H7 (cell line): Measurements from ENCODE around the gene PPP1R1B. TPM values are rescaled to one million over a fixed set of nuclear protein-coding genes. Genes with fewer than 3 reads are reported as not detected.
"Not testable (repeated sequence)": the region's sequence is repeated elsewhere in the genome, so short reads cannot be mapped to it uniquely, and the experiment has no call there.

Source experiments
- DNase-seq: peaks from one replicate; pipeline ENCODE4 v3.0.0; 2012
- H3K27me3 ChIP-seq: 2 replicates; pipeline ENCODE4 v1.6.0; 2011; ENCODE audit warnings: mild to moderate bottlenecking, low read length; ENCODE audit not compliant: control insufficient read depth, insufficient read depth
- H3K36me3 ChIP-seq: replicated peaks from 2 replicates; pipeline ENCODE4 v1.5.1; 2011; ENCODE audit warnings: low read length; ENCODE audit not compliant: control insufficient read depth, insufficient read depth
- H3K4me3 ChIP-seq: 2 replicates; pipeline ENCODE4 v1.5.1; 2011; ENCODE audit warnings: low read depth, mild to moderate bottlenecking, control low read depth, low read length, moderate library complexity; ENCODE audit not compliant: insufficient read depth
- total RNA-seq: library from RNA; depleted of rRNA; stranded (reverse); fragments of >200 nt; shearing (Covaris generic); gene quantifications from 2 replicates; pipeline ENCODE4 v1.2.3, GENCODE V29; 2014; rRNA removed

The PPP1R1B gene
- total RNA-seq: 8.3 and 11.8 TPM in 2 replicates

DNA sequence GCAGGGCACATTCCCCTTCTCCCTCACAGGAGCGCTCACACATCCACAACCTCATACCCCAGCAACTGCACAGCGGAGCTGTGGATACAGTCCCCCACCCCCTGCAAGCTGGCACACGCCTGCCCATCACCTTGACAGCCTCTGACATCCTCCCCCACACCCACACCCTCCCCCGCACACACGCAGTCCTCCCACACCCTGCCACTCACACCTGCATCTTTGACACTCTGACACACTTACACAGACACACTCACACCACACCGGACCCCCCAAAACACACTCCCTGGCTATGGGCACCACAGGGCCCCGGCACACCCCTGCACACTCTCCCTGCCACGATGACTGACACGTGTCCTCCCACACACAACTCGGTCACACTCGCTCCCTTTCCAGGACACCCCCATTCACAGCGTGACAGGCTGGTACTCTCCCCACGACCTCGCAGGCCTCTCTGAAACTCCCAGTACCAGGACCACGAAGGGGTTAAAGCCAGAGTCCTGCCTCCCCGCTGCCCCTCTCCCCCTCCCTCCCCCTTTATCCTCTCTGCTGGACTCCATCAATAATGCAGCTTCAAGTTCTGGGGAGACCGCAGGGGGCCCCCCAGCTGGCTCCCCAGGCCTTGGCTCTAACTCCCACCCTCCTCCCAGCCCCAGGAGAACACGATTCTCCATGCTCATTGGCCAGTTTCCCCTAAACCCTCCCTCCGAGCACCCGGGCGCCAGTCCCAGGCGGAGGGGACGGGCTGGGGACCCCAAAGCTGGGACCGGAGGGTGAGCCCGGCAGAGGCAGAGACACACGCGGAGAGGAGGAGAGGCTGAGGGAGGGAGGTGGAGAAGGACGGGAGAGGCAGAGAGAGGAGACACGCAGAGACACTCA, at the start of gene PPP1R1B:
Gene PPP1R1B, plus strand, starts transcription at position 782 of the 876 bp plus-strand sequence. CDS start 441 bp downstream, outside the sequence.
- H3K4me3 ChIP-seq: peak within 1 kb of the TSS; percentile 69
- DNase-seq: peak; percentile 89

GRCh38 chr17:39578272-39578671, 48.5 kb upstream of the PPP1R1B start:
- H3K27me3 ChIP-seq: peaks cover 4% of the 10 kb centered on the region
- H3K36me3 ChIP-seq: no peaks in the 10 kb centered on the region
- no peak overlapping the region for H3K4me3 ChIP-seq
- no peak for DNase-seq

More for the DNA sequence above, at the start of gene PPP1R1B:
- no peaks in the 10 kb centered on the region for H3K36me3 ChIP-seq
- peaks cover 52% of the 10 kb centered on the region for H3K27me3 ChIP-seq

GRCh38 chr17:39579318-39580081, 47.3 kb upstream of the PPP1R1B start:
- H3K36me3 ChIP-seq: no peaks in the 10 kb centered on the region
- DNase-seq: peak; percentile 90
- H3K27me3 ChIP-seq: peaks cover 4% of the 10 kb centered on the region
- no peak overlapping the region for H3K4me3 ChIP-seq

DNA sequence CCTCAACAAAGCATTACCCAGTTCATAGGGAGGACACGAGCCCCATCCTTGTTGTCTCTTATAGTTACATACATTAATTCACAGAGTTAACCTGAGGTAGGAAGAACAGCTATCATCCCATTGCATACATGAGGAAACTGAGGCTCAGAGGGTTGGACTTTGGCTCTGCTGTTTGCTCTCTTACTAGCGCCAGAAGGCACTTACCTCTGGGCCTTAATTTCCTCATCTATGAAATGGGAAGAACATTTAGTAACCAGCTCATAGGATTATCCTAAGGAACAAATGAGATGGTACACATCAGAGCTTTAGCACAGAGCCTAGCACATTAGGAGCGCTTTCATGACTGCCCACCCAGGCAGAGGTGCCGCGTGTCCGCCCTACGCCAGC, 46.7 kb upstream of the PPP1R1B start:
- Histone ChIP-seq H3K36me3 (no peaks in the 10 kb centered on the region), H3K27me3 (peaks cover under 1% of the 10 kb centered on the region; the same call in 1 of the 2 replicates), H3K4me3 (no peak overlapping the region)
- DNase-seq: no peak

GRCh38 chr17:39581071-39581758, 45.5 kb upstream of the PPP1R1B start:
- no peaks in the 10 kb centered on the region for H3K27me3 ChIP-seq
- H3K4me3 ChIP-seq: no peak overlapping the region
- no peak for DNase-seq
- no peaks in the 10 kb centered on the region for H3K36me3 ChIP-seq

GRCh38 chr17:39581759-39582085, 45.0 kb upstream of the PPP1R1B start:
- Histone ChIP-seq H3K4me3 (no peak overlapping the region), H3K36me3 (no peaks in the 10 kb centered on the region), H3K27me3 (no peaks in the 10 kb centered on the region)
- DNase-seq: no peak

DNA sequence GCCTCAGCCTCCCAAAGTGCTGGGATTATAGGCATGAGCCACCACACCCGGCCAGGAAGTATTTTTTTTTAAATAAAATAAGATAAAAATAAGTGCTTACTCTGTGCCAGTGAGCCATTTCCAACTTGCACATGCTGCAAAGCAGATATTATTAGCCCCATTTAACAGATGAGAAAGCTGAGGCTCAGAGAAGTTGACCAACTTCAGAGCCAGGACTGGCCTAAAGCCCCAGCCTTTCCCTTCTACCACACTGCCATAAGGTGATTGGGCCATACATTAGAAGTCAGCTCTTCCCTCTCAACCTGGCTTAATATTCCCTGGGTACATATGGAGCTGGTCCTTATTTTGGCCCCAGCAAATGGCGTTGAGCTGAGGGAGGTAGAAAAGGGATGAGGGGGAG, 44.1 kb upstream of the PPP1R1B start:
- no peaks in the 10 kb centered on the region; the same call in 1 of the 2 replicates for H3K27me3 ChIP-seq
- no peak for DNase-seq
- H3K4me3 ChIP-seq: no peak overlapping the region
- no peaks in the 10 kb centered on the region for H3K36me3 ChIP-seq

DNA sequence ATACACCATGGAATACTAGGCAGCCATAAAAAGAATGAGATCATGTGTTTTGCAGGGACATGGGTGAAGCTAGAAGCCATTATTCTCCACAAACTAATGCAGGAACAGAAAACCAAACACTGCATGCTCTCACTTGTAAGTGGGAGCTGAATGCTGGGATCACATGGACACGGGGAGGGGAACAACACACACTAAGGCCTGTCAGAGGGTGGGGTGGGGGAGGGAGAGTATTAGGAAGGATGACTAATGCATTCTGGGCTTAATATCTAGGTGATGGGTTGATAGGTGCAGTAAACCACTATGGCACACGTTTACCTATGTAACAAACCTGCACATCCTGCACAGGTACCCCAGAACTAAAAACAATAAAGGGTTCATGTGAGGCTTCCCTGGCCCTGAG, 36.6 kb upstream of the PPP1R1B start:
- H3K27me3 ChIP-seq: peaks cover 33% of the 10 kb centered on the region
- H3K36me3 ChIP-seq, H3K4me3 ChIP-seq, DNase-seq: not testable (repeated sequence)

DNA sequence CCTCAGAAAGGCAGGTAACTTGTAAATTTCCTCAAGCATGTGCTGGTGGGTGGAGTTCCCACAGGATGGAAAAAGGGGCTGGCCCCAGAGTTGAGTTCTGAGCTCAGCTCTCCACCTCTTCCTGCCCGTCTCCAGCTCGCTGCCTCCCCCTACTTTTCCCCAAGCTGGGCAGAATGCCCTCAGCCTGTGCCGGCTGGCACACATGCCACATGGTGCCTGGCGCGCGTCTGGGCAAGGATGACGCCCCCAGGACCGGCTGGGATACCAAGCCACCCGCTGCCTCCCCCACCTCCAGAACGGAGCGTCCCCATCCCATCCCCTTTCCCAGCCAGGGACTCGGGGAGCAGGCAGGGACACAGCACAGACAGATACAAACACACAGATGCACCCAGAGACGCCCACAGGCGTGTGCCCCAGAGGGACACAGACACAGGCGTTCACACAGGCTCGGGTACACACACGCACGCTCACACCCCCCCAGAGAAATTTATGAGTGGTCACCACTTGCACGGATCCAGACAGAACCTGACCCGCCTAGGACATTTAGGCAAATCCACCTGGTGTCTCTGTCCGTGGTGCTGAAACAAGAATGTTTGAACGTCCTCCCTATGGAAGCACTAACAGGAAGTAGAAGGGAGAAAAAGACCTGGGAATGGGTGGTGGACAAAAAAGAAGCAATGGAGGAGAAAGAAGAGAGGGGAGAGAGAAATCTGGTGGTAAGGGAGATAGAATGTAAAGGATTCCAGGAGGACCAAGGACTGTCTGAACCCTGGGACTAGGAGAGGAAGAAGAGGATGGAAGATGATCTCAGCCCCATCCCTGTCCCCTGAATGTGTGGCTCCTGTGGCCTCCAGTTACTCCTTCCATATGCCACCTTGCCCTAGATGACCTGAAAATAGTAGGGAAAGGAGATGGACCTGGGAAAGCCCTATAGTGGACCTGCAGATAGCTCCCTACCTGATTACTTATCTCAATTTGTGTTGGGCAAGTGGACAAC, 34.5 kb upstream of the PPP1R1B start:
- H3K27me3 ChIP-seq: peaks cover 53% of the 10 kb centered on the region
- H3K4me3 ChIP-seq: no peak overlapping the region
- H3K36me3 ChIP-seq: no peaks in the 10 kb centered on the region
- DNase-seq: peak; percentile 87

GRCh38 chr17:39593371-39593770, 33.4 kb upstream of the PPP1R1B start:
- peaks cover 65% of the 10 kb centered on the region for H3K27me3 ChIP-seq
- H3K4me3 ChIP-seq: no peak overlapping the region
- DNase-seq: no peak
- no peaks in the 10 kb centered on the region for H3K36me3 ChIP-seq

DNA sequence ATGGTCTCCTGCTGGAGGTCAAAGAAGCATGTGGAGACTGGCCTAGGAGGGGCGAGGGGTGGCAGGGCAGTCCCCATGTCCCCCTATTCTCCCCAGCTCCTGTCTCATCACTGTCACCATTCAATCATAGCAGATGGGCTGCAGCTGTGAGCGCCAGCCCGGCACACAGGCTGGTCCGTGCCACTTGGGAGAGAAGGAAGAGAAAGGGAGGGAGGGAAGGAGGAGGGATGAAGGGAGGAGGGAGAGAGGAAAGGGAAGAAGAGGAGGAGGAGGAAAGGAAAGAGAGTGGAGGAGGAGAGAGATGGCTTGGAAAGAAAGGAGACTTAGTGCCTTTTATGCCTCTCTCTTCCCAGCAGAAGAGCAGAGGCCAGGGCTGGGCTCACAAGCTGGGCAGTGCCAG, 31.5 kb upstream of the PPP1R1B start:
- peaks cover 82% of the 10 kb centered on the region for H3K27me3 ChIP-seq
- no peaks in the 10 kb centered on the region for H3K36me3 ChIP-seq
- no peak for DNase-seq
- H3K4me3 ChIP-seq: no peak overlapping the region

- peak; percentile 67 for DNase-seq
- Histone ChIP-seq H3K4me3 (no peak overlapping the region), H3K36me3 (no peaks in the 10 kb centered on the region), H3K27me3 (peaks cover 89% of the 10 kb centered on the region)
These were observed 30.7 kb upstream of the PPP1R1B start for GRCh38 chr17:39595928-39596510.

DNA sequence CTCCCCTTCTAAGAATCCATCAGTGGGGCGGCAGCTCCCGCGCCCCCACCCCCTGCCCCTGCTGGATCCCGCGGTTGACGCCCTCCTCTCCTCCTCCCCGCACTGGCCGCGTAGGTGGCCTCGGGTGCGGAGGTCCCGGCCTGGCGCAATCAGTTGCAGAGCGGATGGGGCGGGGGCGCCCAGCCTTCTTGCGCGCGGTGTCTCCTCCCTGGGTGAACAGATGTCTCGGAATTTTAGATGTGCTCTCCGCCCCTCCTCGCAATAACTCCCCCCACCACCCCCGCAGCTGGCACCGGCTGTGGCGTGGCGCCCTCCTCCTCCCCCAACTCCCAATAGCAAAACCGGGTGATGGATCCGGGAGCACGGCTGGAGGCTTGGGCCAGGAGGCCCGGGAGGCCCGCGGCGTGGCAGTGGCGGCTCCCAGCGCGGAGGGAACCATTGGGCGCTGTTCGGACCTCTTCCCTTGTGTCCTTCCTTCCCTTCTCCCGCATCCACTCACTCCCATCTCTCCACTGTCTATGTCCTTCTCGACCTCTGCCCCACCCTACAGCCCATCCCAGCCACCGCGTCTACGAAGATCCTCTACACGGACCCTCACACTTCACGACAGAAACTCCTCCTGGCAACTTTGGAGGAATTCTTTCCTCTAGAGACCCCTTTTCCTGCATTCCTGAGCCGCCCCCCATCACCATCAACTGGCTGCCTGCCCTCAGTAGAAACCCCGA, 30.0 kb upstream of the PPP1R1B start:
- peak; percentile 73 for DNase-seq
- H3K36me3 ChIP-seq: no peaks in the 10 kb centered on the region
- peaks cover 94% of the 10 kb centered on the region for H3K27me3 ChIP-seq
- H3K4me3 ChIP-seq: no peak overlapping the region; the same call in 1 of the 2 replicates
